Activated naive CD8-positive, alpha-beta T cell treated with anti-CD3 and anti-CD28 coated beads, Interleukin-2, amount 10 ng/mL, durations not matched to agents 7 days and 5 days (primary cell): ENCODE results near the gene DCUN1D2. TPM values are rescaled to one million over a fixed set of nuclear protein-coding genes. Genes with fewer than 3 reads are reported as not detected.

ENCODE experiments used
- ATAC-seq: fragments of 150-1000 bp; cut with Tn5 transposase; one replicate; pipeline ENCODE4 v1.10.0; 2021; ENCODE audit warnings: low read depth, moderate library complexity
- POLR2A ChIA-PET: fragments of 350-600 bp; sonication (Branson Sonifier 250); formaldehyde crosslinking; loops from one replicate; lab custom pipeline; 2021; ENCODE audit warnings: antibody characterized with exemption; lab: Charles Lee
- DNase-seq: peaks from one replicate; pipeline ENCODE4 v3.0.0; 2021
- H3K27ac Mint-ChIP-seq: one replicate; pipeline ENCODE4 v1.8.0; 2022; ENCODE audit warnings: mild to moderate bottlenecking, mixed read lengths
- H3K27me3 Mint-ChIP-seq: one replicate; pipeline ENCODE4 v1.8.0; 2022; ENCODE audit warnings: mild to moderate bottlenecking, moderate library complexity, mixed read lengths
- H3K36me3 Mint-ChIP-seq: one replicate; pipeline ENCODE4 v1.8.0; 2021; ENCODE audit warnings: mild to moderate bottlenecking, mixed read lengths
- H3K4me1 Mint-ChIP-seq: one replicate; pipeline ENCODE4 v1.8.0; 2021; ENCODE audit warnings: mixed read lengths
- H3K4me3 Mint-ChIP-seq: one replicate; pipeline ENCODE4 v1.8.0; 2022; ENCODE audit warnings: mild to moderate bottlenecking, moderate library complexity, mixed read lengths
- H3K9me3 Mint-ChIP-seq: one replicate; pipeline ENCODE4 v1.8.0; 2021; ENCODE audit warnings: mixed read lengths
- total RNA-seq, 2 experiments: library from RNA; stranded (reverse); gene quantifications; one replicate each; pipeline ENCODE4 v1.2.3, GENCODE V29; 2021

The DCUN1D2 gene
- total RNA-seq, 2 experiments from 2014 or later, result 25.4 to 26.3 TPM

GRCh38 chr13:113510871-113511270, 20.4 kb upstream of the DCUN1D2 start:
- no peak overlapping the region for H3K4me3 Mint-ChIP-seq
- no peak for ATAC-seq
- H3K27ac Mint-ChIP-seq, result no peak overlapping the region
- no peak for DNase-seq
- POLR2A ChIA-PET, result no interaction called here
- no peaks in the 10 kb centered on the region for H3K27me3 Mint-ChIP-seq
- peaks cover 1% of the 10 kb centered on the region for H3K4me1 Mint-ChIP-seq
- H3K36me3 Mint-ChIP-seq, result peaks cover 8% of the 10 kb centered on the region
- no peaks in the 10 kb centered on the region for H3K9me3 Mint-ChIP-seq

- DNase-seq (no peak), ATAC-seq (no peak)
- H3K27ac Mint-ChIP-seq, result no peak overlapping the region
- POLR2A ChIA-PET, result no interaction called here
- H3K9me3 Mint-ChIP-seq, result no peaks in the 10 kb centered on the region
- H3K36me3 Mint-ChIP-seq, result peaks cover 9% of the 10 kb centered on the region
- no peak overlapping the region for H3K4me3 Mint-ChIP-seq
- H3K27me3 Mint-ChIP-seq, result no peaks in the 10 kb centered on the region
- H3K4me1 Mint-ChIP-seq, result peaks cover 4% of the 10 kb centered on the region
Measured at GRCh38 chr13:113509989-113510388, 19.5 kb upstream of the DCUN1D2 start.

DNA sequence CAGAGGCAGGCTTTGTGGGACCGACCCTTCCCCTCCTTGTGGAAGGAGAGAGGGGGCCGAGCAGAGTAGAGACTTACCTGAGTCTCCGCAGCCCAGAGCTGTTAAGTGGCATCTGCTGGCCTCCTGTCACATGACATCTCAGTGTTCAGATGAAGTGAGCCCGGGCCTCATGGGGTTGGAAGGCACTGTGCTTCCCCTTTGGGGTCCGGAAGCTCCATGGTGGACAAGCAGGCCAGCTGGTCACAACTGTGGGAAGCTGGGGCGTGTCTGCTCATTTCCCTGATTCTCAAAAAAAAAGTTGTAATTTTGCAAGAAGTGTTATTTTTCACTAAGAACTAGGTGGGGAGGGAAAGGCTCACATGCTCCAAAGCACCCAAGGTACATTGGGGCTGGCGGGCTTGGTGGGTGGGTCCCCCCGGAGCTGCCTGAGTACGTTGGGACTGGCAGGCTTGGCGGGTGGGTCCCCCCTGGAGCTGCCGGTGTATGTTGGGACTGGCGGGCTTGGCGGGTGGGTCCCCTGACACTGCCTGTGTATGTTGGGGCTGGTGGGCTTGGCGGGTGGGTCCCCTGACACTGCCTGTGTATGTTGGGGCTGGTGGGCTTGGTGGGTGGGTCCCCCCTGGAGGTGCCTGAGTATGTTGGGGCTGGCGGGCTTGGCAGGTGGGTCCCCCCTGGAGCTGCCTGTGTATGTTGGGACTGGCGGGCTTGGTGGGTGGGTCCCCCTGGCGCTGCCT, 18.2 kb upstream of the DCUN1D2 start:
- H3K27ac Mint-ChIP-seq, result no peak overlapping the region
- no peak overlapping the region for H3K4me3 Mint-ChIP-seq
- ATAC-seq (no peak), DNase-seq (no peak)
- peaks cover 4% of the 10 kb centered on the region for H3K4me1 Mint-ChIP-seq
- H3K9me3 Mint-ChIP-seq, result no peaks in the 10 kb centered on the region
- peaks cover 9% of the 10 kb centered on the region for H3K36me3 Mint-ChIP-seq
- POLR2A ChIA-PET, result no interaction called here
- no peaks in the 10 kb centered on the region for H3K27me3 Mint-ChIP-seq

DNA sequence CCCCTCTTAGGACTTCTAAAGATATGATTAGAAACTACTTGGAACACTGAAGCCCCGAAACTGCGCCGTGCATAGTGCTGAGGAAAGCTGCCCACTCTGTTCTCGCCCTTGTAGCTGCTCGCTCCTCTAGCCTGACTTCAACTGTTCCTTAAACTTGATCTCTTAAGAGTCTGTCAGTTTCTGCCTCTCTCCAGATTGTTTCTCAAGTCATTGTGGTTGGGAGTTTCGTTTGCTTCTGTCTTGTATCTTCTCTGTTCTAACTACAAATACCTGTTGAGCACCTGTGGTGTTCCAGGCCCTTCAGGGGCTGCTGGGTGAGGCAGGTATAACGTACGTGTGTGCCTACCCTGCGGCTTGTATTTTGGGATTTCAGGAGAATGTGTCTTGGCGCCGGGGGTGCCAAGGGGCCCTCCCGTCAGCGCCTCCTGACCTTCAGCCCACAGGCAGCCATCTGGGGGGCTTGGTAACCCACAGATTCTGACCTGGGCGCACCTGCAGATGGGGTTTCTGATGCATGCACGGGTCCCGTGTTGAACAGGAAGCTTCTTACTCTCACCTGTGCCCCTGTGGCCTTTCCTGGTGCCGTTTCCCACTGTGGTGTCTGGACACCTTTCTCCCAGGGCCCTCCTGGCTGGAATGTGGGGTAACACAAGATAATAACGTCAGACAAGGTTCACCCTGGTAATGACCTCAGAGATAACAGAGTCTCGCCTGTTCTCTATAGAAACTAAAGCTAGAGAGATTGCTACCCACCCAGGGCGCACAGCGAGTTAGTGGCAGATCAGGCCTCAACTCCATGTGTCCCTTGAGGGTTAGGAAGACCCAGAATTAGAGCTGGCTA, 17.2 kb upstream of the DCUN1D2 start:
- no peak overlapping the region for H3K4me3 Mint-ChIP-seq
- no peak overlapping the region for H3K27ac Mint-ChIP-seq
- POLR2A ChIA-PET, result no interaction called here
- no peaks in the 10 kb centered on the region for H3K27me3 Mint-ChIP-seq
- peaks cover 7% of the 10 kb centered on the region for H3K36me3 Mint-ChIP-seq
- DNase-seq, result no peak
- H3K9me3 Mint-ChIP-seq, result no peaks in the 10 kb centered on the region
- ATAC-seq, result no peak
- H3K4me1 Mint-ChIP-seq, result peaks cover 4% of the 10 kb centered on the region

DNA sequence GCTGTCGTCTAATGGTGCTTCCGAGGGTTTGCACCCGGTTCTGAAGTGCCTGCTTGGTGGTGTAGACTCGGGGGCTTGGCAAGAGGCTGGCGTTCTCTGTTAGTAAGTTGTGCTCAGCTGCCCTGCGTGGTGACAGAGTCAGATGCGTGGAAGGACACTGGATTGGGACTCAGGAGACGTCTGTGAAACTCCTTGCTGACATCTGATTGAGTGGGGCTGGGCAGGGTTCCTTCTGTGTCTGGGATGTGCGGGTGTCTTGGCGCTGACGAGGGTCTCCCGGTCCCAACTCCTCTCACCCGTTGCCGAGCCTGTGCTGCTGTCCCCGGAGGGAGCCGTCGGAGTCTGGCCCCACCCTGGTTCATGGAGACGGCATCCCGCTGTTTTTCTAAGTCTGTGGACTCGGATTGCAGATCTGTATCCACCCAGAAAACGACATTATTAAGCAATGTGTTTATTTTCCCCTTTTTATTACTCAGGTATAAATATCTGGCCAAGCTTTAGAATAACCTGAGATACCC, 16.4 kb upstream of the DCUN1D2 start:
- no peak for ATAC-seq
- POLR2A ChIA-PET, result no interaction called here
- peaks cover 6% of the 10 kb centered on the region for H3K36me3 Mint-ChIP-seq
- DNase-seq, result no peak
- H3K27me3 Mint-ChIP-seq, result no peaks in the 10 kb centered on the region
- H3K4me3 Mint-ChIP-seq, result no peak overlapping the region
- no peaks in the 10 kb centered on the region for H3K9me3 Mint-ChIP-seq
- H3K4me1 Mint-ChIP-seq, result peaks cover 4% of the 10 kb centered on the region
- H3K27ac Mint-ChIP-seq, result no peak overlapping the region

GRCh38 chr13:113506025-113506685, 15.6 kb upstream of the DCUN1D2 start:
- no peak overlapping the region for H3K27ac Mint-ChIP-seq
- peaks cover 4% of the 10 kb centered on the region for H3K4me1 Mint-ChIP-seq
- POLR2A ChIA-PET, result no interaction called here
- DNase-seq (no peak), ATAC-seq (no peak)
- H3K27me3 Mint-ChIP-seq, result no peaks in the 10 kb centered on the region
- H3K36me3 Mint-ChIP-seq, result peaks cover 6% of the 10 kb centered on the region
- H3K9me3 Mint-ChIP-seq, result no peaks in the 10 kb centered on the region
- H3K4me3 Mint-ChIP-seq, result no peak overlapping the region

- Mint-ChIP-seq H3K27ac (no peak overlapping the region), H3K4me1 (peaks cover 4% of the 10 kb centered on the region), H3K4me3 (no peak overlapping the region), H3K9me3 (no peaks in the 10 kb centered on the region), H3K36me3 (peaks cover 15% of the 10 kb centered on the region), H3K27me3 (no peaks in the 10 kb centered on the region)
- DNase-seq, result no peak
- POLR2A ChIA-PET, result no interaction called here
- ATAC-seq, result no peak
Measured at GRCh38 chr13:113502686-113503085, 12.2 kb upstream of the DCUN1D2 start.

DNA sequence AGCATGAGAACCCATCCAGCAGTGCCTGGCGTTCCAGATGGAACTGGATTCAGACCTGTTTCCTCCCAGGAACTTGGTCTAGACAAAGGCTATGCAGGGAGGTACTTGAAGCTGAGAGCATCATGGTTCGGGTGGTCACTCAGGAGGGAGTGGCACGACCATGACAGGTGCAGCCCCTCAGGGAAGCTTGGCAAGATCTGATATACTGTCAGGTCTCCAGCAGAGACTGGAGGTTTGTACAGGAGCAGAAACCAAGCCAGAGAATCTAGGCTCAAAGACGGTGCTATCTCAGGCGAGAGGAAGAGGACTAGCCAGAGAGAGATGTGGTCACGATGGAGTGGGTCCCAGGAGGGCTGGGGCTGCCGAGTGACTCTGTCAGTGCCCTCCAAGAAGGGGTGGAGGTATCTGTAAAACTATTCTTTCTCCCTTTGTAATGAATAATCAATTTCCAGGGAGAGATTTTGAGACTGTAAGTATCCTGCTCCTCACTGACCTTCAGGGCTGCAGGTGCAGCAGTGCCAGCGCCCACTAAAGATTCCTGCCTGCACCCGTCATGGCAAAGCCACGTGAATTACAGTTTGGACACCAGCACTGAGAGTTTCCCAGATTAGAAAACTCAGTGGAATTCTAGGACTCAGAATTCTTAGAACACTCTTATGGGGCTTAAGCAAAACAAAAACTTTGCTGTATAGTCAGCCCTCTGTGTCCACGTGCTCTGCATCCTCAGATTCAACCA, 10.2 kb upstream of the DCUN1D2 start:
- no peak overlapping the region for H3K27ac Mint-ChIP-seq
- POLR2A ChIA-PET, result no interaction called here
- ATAC-seq (no peak), DNase-seq (no peak)
- no peaks in the 10 kb centered on the region for H3K27me3 Mint-ChIP-seq
- peaks cover 7% of the 10 kb centered on the region for H3K4me1 Mint-ChIP-seq
- no peaks in the 10 kb centered on the region for H3K9me3 Mint-ChIP-seq
- no peak overlapping the region for H3K4me3 Mint-ChIP-seq
- peaks cover 17% of the 10 kb centered on the region for H3K36me3 Mint-ChIP-seq

- H3K27me3 Mint-ChIP-seq, result no peaks in the 10 kb centered on the region
- H3K4me1 Mint-ChIP-seq, result peaks cover 12% of the 10 kb centered on the region
- DNase-seq (no peak), ATAC-seq (no peak)
- H3K36me3 Mint-ChIP-seq, result peaks cover 22% of the 10 kb centered on the region
- H3K27ac Mint-ChIP-seq, result no peak overlapping the region
- no peaks in the 10 kb centered on the region for H3K9me3 Mint-ChIP-seq
- POLR2A ChIA-PET, result no interaction called here
- H3K4me3 Mint-ChIP-seq, result no peak overlapping the region
Measured at GRCh38 chr13:113499936-113500335, 9.4 kb upstream of the DCUN1D2 start.

GRCh38 chr13:113498905-113499304, 8.4 kb upstream of the DCUN1D2 start:
- Mint-ChIP-seq H3K4me1 (peaks cover 18% of the 10 kb centered on the region), H3K36me3 (peaks cover 22% of the 10 kb centered on the region), H3K27ac (no peak overlapping the region), H3K27me3 (no peaks in the 10 kb centered on the region), H3K4me3 (no peak overlapping the region), H3K9me3 (no peaks in the 10 kb centered on the region)
- POLR2A ChIA-PET, result no interaction called here
- DNase-seq, result no peak
- no peak for ATAC-seq

DNA sequence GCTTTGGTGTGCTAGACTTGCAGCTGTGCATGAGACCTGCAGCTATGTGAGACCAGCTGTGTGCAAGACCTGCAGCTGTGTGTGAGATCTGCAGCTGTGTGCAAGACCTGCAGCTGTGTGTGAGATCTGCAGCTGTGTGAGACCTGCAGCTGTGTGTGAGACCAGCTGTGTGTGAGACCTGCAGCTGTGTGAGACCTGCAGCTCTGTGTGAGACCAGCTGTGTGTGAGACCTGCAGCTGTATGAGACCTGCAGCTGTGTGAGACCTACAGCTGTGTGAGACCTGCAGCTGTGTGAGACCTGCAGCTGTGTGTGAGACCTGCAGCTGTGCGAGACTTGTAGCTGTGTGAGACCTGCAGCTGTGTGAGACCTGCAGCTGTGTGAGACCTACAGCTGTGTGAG, 6.7 kb upstream of the DCUN1D2 start:
- POLR2A ChIA-PET, result no interaction called here
- H3K27me3 Mint-ChIP-seq, result no peaks in the 10 kb centered on the region
- H3K9me3 Mint-ChIP-seq, result no peaks in the 10 kb centered on the region
- no peak overlapping the region for H3K27ac Mint-ChIP-seq
- no peak for ATAC-seq
- no peak overlapping the region for H3K4me3 Mint-ChIP-seq
- no peak for DNase-seq
- H3K4me1 Mint-ChIP-seq, result peaks cover 25% of the 10 kb centered on the region
- H3K36me3 Mint-ChIP-seq, result peaks cover 22% of the 10 kb centered on the region

GRCh38 chr13:113495494-113496210, 5.1 kb upstream of the DCUN1D2 start:
- no peak for ATAC-seq
- POLR2A ChIA-PET, result interaction anchor here (0.5 kb wide), 1 partner anchor 220 kb away, joined by 3 read pairs; no protein-coding TSS in a partner anchor

More at GRCh38 chr13:113495494-113496210, 5.1 kb upstream of the DCUN1D2 start:
- H3K36me3 Mint-ChIP-seq, result peaks cover 22% of the 10 kb centered on the region
- H3K27ac Mint-ChIP-seq, result peak overlapping the region; percentile 71
- no peak for DNase-seq
- H3K4me1 Mint-ChIP-seq, result peaks cover 25% of the 10 kb centered on the region
- H3K27me3 Mint-ChIP-seq, result no peaks in the 10 kb centered on the region
- H3K4me3 Mint-ChIP-seq, result peak overlapping the region; percentile 62
- H3K9me3 Mint-ChIP-seq, result no peaks in the 10 kb centered on the region
